Neural crest cell (in vitro differentiated cells): Measurements from ENCODE around the gene CIC. TPM values are rescaled to one million over a fixed set of nuclear protein-coding genes. Genes with fewer than 3 reads are reported as not detected.

Source experiments
- DNase-seq: peaks from one replicate; pipeline ENCODE4 v3.0.0; 2021; ENCODE audit warnings: low read depth, mixed read lengths, low spot score
- H3K27ac Mint-ChIP-seq: one replicate; pipeline ENCODE4 v1.8.0; 2021; ENCODE audit warnings: mild to moderate bottlenecking, mixed read lengths; ENCODE audit not compliant: unreplicated experiment
- H3K27me3 Mint-ChIP-seq: 2 replicates; pipeline ENCODE4 v1.8.0; 2021; ENCODE audit warnings: low read depth, mild to moderate bottlenecking, mixed read lengths
- H3K36me3 Mint-ChIP-seq: 2 replicates; pipeline ENCODE4 v1.8.0; 2021; ENCODE audit warnings: low read depth, mild to moderate bottlenecking, mixed read lengths
- H3K4me1 Mint-ChIP-seq: 2 replicates; pipeline ENCODE4 v1.8.0; 2021; ENCODE audit warnings: mixed read lengths
- H3K4me3 Mint-ChIP-seq: one replicate; pipeline ENCODE4 v1.8.0; 2021; ENCODE audit warnings: mild to moderate bottlenecking, mixed read lengths
- H3K9me3 Mint-ChIP-seq: 2 replicates; pipeline ENCODE4 v1.8.0; 2021; ENCODE audit warnings: mixed read lengths
- total RNA-seq: library from RNA; stranded (reverse); gene quantifications from 2 replicates; pipeline ENCODE4 v1.2.1, GENCODE V29; 2021
- TF ChIP-seq, protein P1 (sequence below): fragments of 200-600 bp; sonication (generic); conservative IDR thresholded peaks from 2 replicates; pipeline ENCODE4 v1.5.0; 2021; ENCODE audit warnings: antibody characterized with exemption, mild to moderate bottlenecking

CIC gene
- total RNA-seq, 1 donor from 2014 or later = 93.4 TPM

DNA sequence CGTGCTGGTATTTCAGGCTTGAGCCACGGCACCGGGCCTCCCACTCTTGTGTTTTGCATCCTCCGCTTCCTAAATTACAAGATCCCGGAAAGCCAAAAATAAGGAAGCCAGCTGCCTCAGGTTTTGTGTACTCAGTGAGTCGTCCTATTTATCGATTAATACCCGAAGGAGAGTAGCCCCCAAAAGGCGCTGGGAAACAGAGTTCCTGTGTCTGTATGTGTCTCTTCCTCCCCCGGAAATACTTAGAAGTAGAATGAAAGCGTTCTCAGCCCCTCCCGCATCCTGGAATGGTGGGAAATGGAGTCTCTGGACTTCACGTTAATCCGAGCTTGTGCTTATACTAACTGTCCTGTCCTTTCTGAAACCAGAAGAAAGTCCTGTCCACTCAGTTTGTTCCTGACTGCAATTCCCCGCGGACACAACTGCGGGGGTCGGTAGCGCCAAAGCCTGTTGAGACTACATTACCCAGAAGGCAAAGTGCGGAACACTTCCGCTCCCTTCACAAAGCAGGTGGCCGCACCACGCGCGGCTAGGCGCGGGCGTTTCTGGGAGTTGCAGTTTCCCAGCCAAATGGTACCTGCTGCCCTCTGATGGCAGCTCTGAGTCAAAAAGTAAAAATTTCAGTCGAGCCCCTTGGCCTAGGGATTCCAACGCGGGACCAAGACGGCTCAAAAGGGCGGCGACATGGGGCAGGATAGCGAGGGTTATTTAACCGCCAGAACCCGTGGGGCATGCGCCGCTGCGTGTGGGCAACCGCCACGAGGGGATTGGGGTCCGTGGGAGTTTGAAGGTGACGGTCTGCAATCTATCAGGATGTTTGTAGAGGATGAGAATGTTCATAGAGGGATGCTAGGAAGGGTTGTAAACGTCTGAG lies 24.5 kb upstream of the CIC start:
- H3K9me3 Mint-ChIP-seq = no peaks in the 10 kb centered on the region
- H3K27ac Mint-ChIP-seq = peak overlapping the region; percentile 99
- H3K4me3 Mint-ChIP-seq = peak overlapping the region; percentile 92
- peaks cover 16% of the 10 kb centered on the region for H3K27me3 Mint-ChIP-seq
- TF ChIP-seq, protein P1, sequence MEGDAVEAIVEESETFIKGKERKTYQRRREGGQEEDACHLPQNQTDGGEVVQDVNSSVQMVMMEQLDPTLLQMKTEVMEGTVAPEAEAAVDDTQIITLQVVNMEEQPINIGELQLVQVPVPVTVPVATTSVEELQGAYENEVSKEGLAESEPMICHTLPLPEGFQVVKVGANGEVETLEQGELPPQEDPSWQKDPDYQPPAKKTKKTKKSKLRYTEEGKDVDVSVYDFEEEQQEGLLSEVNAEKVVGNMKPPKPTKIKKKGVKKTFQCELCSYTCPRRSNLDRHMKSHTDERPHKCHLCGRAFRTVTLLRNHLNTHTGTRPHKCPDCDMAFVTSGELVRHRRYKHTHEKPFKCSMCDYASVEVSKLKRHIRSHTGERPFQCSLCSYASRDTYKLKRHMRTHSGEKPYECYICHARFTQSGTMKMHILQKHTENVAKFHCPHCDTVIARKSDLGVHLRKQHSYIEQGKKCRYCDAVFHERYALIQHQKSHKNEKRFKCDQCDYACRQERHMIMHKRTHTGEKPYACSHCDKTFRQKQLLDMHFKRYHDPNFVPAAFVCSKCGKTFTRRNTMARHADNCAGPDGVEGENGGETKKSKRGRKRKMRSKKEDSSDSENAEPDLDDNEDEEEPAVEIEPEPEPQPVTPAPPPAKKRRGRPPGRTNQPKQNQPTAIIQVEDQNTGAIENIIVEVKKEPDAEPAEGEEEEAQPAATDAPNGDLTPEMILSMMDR = peak; percentile 65
- H3K4me1 Mint-ChIP-seq = peaks cover 54% of the 10 kb centered on the region
- DNase-seq = peak; percentile 86
- H3K36me3 Mint-ChIP-seq = peaks cover 2% of the 10 kb centered on the region

DNA sequence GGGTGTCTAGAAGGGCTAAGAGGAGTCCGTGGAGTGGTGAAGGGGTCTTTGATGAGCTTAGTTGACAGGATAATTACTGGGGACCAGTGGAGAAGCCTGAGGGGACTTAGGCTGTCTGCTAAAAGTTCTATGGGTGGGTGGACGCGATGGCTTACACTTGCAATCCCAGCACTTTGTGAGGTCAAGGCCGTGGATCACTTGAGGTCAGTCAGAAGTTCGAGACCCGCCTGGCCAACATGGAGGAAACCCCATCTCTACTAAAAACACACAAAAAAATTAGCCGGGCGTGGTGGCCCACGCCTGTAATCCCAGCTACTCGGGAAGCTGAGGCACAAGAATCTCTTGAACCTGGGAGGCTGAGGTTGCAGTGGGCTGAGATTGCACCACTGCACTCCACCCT lies 23.8 kb upstream of the CIC start:
- peak overlapping the region; percentile 99 for H3K27ac Mint-ChIP-seq
- H3K4me1 Mint-ChIP-seq = peaks cover 51% of the 10 kb centered on the region
- DNase-seq = no peak
- H3K36me3 Mint-ChIP-seq = peaks cover 2% of the 10 kb centered on the region
- TF ChIP-seq, protein P1 = no peak
- peaks cover 16% of the 10 kb centered on the region for H3K27me3 Mint-ChIP-seq
- H3K9me3 Mint-ChIP-seq = no peaks in the 10 kb centered on the region
- peak overlapping the region; percentile 92 for H3K4me3 Mint-ChIP-seq

DNA sequence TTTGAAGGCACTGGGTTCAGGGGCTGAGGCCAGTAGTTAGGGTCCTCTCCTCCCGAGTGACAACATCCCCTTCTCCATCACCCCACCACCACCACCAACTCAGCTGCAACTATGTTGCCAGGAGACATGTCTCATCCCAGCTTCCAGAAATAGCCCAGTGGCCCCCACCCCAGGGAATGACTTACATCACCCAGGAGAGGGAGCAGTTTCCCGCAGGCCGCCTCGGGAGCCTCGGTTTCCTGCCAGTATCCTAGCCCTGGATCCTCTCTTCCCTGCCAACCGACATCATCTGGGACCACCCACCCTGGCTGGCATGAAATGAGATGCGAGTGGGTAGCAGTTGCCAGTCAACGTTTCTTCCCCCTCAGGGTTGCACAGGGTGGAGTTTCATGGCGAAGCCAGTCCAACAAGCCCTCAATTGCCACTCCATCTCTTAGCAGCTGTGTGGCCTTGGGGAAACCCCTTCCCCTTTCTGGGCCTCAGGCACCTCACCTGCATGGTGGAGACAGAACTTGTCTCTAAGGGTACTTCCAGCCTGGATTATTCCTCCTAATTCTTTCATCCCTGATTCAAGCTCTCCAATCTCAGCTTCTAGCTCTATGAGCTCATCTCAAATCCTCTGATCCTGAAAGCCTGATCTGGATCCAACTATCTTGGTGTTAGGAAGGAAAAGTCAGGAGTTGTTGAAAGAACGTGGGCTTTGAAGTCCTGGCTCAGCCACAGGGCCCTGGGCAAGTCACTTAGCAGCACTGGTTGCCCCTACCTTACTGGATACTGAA lies 22.7 kb upstream of the CIC start:
- peaks cover 2% of the 10 kb centered on the region for H3K36me3 Mint-ChIP-seq
- H3K9me3 Mint-ChIP-seq = no peaks in the 10 kb centered on the region
- H3K4me3 Mint-ChIP-seq = peak overlapping the region; percentile 92
- peaks cover 16% of the 10 kb centered on the region for H3K27me3 Mint-ChIP-seq
- no peak for DNase-seq
- TF ChIP-seq, protein P1 = peak; percentile 44
- peaks cover 47% of the 10 kb centered on the region for H3K4me1 Mint-ChIP-seq
- peak overlapping the region; percentile 24 for H3K27ac Mint-ChIP-seq

DNA sequence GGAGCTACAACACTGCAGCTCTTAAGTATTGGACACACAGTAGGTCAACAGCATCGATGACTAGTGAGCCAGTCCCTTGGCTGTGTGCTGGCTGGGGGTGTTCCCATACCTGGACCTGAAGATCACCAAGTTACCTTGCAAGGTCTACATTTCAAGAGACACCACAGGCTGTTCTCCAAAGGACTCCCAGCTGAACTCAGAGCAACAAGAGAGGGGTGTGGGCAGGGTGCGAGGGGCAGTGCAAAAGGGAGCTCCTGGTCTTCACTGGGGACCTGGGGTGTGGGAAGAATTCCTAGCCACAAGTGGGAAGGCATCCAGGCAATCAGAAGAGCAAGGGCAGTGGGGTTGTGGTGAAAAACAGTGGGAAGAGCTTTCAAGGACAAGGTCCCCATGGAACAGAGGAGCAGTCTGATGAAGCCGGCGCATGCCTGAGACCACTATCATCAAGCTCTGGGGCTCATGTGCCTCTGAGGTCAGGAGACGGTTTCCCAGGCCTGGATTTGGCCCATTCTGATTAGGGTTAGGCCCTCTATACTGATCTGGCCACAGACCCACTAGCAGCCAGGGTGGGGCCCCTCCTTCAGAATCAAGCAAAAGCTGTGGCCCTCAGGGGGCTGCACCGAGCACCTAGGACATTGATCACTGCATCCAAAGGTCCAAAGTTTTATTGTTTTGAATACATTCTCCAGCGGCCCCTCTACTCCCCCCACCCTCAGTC lies 22.0 kb upstream of the CIC start:
- Mint-ChIP-seq H3K27me3 (peaks cover 21% of the 10 kb centered on the region), H3K9me3 (no peaks in the 10 kb centered on the region), H3K4me1 (peaks cover 49% of the 10 kb centered on the region), H3K27ac (peak overlapping the region; percentile 96), H3K36me3 (peaks cover 2% of the 10 kb centered on the region), H3K4me3 (peak overlapping the region; percentile 92)
- TF ChIP-seq, protein P1 = no peak
- DNase-seq = no peak

DNA sequence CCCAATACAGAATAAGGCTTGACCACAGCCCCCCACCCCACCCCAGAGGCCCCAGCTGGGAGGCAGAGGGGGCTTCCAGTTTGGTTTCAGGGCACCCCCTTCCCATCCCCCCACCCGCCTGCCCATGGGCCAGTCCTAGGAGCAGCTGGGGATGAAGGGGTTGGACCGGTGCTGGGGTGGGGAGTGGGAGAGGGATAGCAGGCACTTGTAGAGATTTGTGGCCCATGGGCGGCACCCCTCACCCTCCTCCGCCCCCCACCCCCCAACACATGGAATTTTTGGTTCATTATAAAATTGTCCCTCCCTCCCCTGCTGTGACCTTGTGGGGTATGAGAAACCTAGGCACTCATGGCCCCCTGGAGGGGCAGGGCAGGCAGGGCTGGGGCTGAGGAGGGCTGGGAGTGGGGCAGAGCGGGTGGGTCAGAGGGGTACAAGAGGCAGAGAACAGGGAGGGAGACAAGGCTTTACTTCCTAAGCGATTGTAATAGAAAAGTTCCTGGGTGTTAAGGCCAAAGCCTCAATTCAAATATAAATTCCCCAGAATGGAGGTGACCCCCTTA lies 21.3 kb upstream of the CIC start:
- peaks cover 19% of the 10 kb centered on the region for H3K27me3 Mint-ChIP-seq
- peaks cover 2% of the 10 kb centered on the region for H3K36me3 Mint-ChIP-seq
- TF ChIP-seq, protein P1 = no peak
- DNase-seq = no peak
- no peak overlapping the region for H3K27ac Mint-ChIP-seq
- no peak overlapping the region for H3K4me3 Mint-ChIP-seq
- H3K9me3 Mint-ChIP-seq = no peaks in the 10 kb centered on the region
- peaks cover 53% of the 10 kb centered on the region for H3K4me1 Mint-ChIP-seq
